HG03575 (cell line): ENCODE measurements around the gene PTPRN2.

ENCODE experiments used
- ATAC-seq: cut with Tn5 transposase; IDR thresholded peaks from one replicate; pipeline ENCODE4 v1.9.1; 2021; ENCODE audit not compliant: unreplicated experiment, insufficient number of reproducible peaks, low FRiP score; ENCODE audit errors: extremely low read depth

The PTPRN2 gene

GRCh38 chr7:158017111-158018097 is 570.2 kb downstream of the PTPRN2 start:
- no peak for ATAC-seq

GRCh38 chr7:158016180-158017097 is 571.2 kb downstream of the PTPRN2 start:
- ATAC-seq: no peak

GRCh38 chr7:158015403-158016179 is 572.0 kb downstream of the PTPRN2 start:
- ATAC-seq: no peak

- ATAC-seq: no peak
Observed at GRCh38 chr7:158014976-158015375, 572.6 kb downstream of the PTPRN2 start.

GRCh38 chr7:158013085-158013668 is 574.4 kb downstream of the PTPRN2 start:
- no peak for ATAC-seq

- ATAC-seq: no peak
Observed at GRCh38 chr7:158011941-158012340, 575.7 kb downstream of the PTPRN2 start.

- no peak for ATAC-seq
Observed at GRCh38 chr7:158010961-158011693, 576.5 kb downstream of the PTPRN2 start.

GRCh38 chr7:158009886-158010285 is 577.7 kb downstream of the PTPRN2 start:
- ATAC-seq: no peak

- no peak for ATAC-seq
Observed at GRCh38 chr7:158008267-158008666, 579.4 kb downstream of the PTPRN2 start.

- ATAC-seq: no peak
Observed at GRCh38 chr7:158007697-158008257, 579.8 kb downstream of the PTPRN2 start.

GRCh38 chr7:158006841-158007696 is 580.6 kb downstream of the PTPRN2 start:
- ATAC-seq: no peak

GRCh38 chr7:158005531-158005930 is 582.1 kb downstream of the PTPRN2 start:
- no peak for ATAC-seq

- no peak for ATAC-seq
Observed at GRCh38 chr7:158004123-158004490, 583.5 kb downstream of the PTPRN2 start.

GRCh38 chr7:158003441-158004122 is 584.0 kb downstream of the PTPRN2 start:
- no peak for ATAC-seq

GRCh38 chr7:158002486-158003080 is 585.0 kb downstream of the PTPRN2 start:
- no peak for ATAC-seq
